ENCODE results near the gene DNAJB2. TPM values are rescaled to one million over a fixed set of nuclear protein-coding genes. Genes with fewer than 3 reads are reported as not detected.
A peak's percentile ranks its signal among the peaks of the same experiment; 100 is the strongest.

The DNAJB2 gene
- total and polyA plus RNA-seq, 2 of the 8 experiments (the other 6 are each of a cell fraction or from before 2014, with no cell fraction given) = 21.0 to 26.3 TPM

DNA sequence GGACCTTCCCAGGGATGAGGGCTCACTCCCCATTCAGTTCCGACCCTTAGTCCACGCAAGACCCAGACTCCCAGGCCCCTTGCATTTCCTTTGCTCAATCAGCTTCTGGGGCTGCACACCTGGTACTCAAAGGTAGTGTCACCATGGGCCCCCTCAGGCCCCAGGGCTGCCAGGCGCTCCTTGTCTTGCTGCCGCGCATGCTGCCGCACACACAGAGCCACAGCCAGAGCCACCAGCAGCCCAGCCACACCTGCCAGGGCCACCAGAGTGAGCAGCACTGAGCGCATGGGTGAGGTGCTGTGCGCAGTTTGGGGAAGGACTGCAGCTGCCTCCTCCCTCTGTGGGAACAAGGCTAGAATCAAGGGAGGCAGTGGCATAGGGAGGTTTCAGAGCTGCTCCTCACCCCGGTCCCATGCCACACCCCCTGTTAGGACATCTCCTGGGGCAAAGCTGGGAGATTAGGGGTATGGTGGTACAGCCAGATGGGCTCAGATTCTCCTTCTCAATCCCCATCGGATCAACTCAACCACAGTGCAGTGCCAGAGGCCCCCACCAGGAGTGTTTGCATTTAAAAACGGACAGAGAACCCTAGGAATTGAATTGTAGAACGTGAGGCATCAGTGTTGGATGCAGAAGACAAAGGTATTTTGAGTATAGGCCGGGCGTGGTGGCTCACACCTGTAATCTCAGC lies 18.7 kb downstream of the DNAJB2 start:
- DNase-seq (ENCODE audit: low read depth in 1 of 2, low spot score in 2 of 2) = no peak
- CTCF ChIA-PET (ENCODE audit: partially characterized antibody) = interaction anchor here (0.6 to 13.4 kb wide), 28 partner anchors 6 to 243 kb away, joined by 3 to 118 read pairs (median 5); partner anchors contain the start of genes ANKZF1, ATG9A, DNAJB2 and GLB1L

More for the DNA sequence above, 18.7 kb downstream of the DNAJB2 start:
- no peak overlapping the region for H3K56ac ChIP-seq (replicated peaks; ENCODE audit: insufficient read length, low read depth, low read length)
- no peak overlapping the region for H3K14ac ChIP-seq (ENCODE audit: insufficient read length)
- no peaks in the 10 kb centered on the region for H3K79me2 ChIP-seq (ENCODE audit: control insufficient read depth in 1 of 2, insufficient read depth in 2 of 2, low read length in 2 of 2)
- WGBS, 2 experiments (ENCODE audit: extremely low coverage in 1 of 2, insufficient coverage in 1 of 2, insufficient read length in 1 of 2, insufficient replicate concordance in 2 of 2, low coverage in 1 of 2, low lambda C conversion rate in 2 of 2, missing lambda C conversion rate in 1 of 2) = 86% methylated on average over 14 of the region's 14 CpGs; no CpG with 5 or more reads in 1 of the 2 experiments
- no peak overlapping the region for H2BK12ac ChIP-seq (ENCODE audit: low read depth, low read length)
- POLR2A ChIA-PET (ENCODE audit: partially characterized antibody) = interaction anchor here (2.1 to 3.7 kb wide), 2 partner anchors 11 to 79 kb away, joined by 6 to 19 read pairs; partner anchors contain the start of gene ABCB6
- no peak overlapping the region for H2AFZ ChIP-seq (ENCODE audit: low read length)
- H4K91ac ChIP-seq (replicated peaks; ENCODE audit: insufficient read length, low read length) = peak overlapping the region; percentile 40
- no peak overlapping the region for H2AK5ac ChIP-seq (ENCODE audit: low read depth, low read length)
- H4K20me1 ChIP-seq (replicated peaks in 1 of 2; ENCODE audit: control insufficient read depth in 1 of 2, insufficient read depth in 2 of 2, low read length in 2 of 2) = no peaks in the 10 kb centered on the region
- H3K9me3 ChIP-seq (ENCODE audit: insufficient read depth in 2 of 2, low read depth in 1 of 2, low read length in 1 of 2) = no peaks in the 10 kb centered on the region
- TF ChIP-seq, protein P1, sequence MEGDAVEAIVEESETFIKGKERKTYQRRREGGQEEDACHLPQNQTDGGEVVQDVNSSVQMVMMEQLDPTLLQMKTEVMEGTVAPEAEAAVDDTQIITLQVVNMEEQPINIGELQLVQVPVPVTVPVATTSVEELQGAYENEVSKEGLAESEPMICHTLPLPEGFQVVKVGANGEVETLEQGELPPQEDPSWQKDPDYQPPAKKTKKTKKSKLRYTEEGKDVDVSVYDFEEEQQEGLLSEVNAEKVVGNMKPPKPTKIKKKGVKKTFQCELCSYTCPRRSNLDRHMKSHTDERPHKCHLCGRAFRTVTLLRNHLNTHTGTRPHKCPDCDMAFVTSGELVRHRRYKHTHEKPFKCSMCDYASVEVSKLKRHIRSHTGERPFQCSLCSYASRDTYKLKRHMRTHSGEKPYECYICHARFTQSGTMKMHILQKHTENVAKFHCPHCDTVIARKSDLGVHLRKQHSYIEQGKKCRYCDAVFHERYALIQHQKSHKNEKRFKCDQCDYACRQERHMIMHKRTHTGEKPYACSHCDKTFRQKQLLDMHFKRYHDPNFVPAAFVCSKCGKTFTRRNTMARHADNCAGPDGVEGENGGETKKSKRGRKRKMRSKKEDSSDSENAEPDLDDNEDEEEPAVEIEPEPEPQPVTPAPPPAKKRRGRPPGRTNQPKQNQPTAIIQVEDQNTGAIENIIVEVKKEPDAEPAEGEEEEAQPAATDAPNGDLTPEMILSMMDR (IDR thresholded peaks at IDR 0.05; ENCODE audit: control extremely low read depth in 1 of 3, insufficient read depth in 1 of 3, low read depth in 1 of 3, low read length in 3 of 3) = peak in 1 of 3 experiments; percentile 5; a peak in 1 of 4 replicates
- TF ChIP-seq, protein P2, sequence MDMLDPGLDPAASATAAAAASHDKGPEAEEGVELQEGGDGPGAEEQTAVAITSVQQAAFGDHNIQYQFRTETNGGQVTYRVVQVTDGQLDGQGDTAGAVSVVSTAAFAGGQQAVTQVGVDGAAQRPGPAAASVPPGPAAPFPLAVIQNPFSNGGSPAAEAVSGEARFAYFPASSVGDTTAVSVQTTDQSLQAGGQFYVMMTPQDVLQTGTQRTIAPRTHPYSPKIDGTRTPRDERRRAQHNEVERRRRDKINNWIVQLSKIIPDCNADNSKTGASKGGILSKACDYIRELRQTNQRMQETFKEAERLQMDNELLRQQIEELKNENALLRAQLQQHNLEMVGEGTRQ (IDR thresholded peaks at IDR 0.05; ENCODE audit: low read length) = no peak
- H3K4me1 ChIP-seq (replicated peaks in 1 of 4; ENCODE audit: control insufficient read depth in 3 of 4, insufficient read depth in 4 of 4, low read length in 3 of 4) = peaks cover 0 to 8% (median 3%) of the 10 kb centered on the region in 4 experiments; a peak in 4 of 7 replicates
- H2BK5ac ChIP-seq (ENCODE audit: low read depth, low read length) = no peak overlapping the region
- FAIRE-seq = peak; percentile 13
- H2BK15ac ChIP-seq (ENCODE audit: low read length) = no peak overlapping the region
- no peak overlapping the region for H3K4ac ChIP-seq (replicated peaks; ENCODE audit: insufficient read length, low read depth, low read length)
- H3K36me3 ChIP-seq (ENCODE audit: control insufficient read depth in 2 of 4, insufficient read depth in 4 of 4, low read length in 3 of 4) = no peaks in the 10 kb centered on the region
- no peaks in the 10 kb centered on the region; the same call in 1 of the 2 replicates for H3K79me1 ChIP-seq (ENCODE audit: low read depth, low read length)
- no peak overlapping the region for H3K18ac ChIP-seq (ENCODE audit: extremely low read depth, low read length)
- H3K4me2 ChIP-seq (ENCODE audit: insufficient read depth in 1 of 2, low read depth in 2 of 2, low read length in 2 of 2) = no peak overlapping the region
- H3K27me3 ChIP-seq (replicated peaks in 1 of 4; ENCODE audit: control insufficient read depth in 3 of 4, extremely low read depth in 1 of 4, insufficient read depth in 3 of 4, low read length in 3 of 4) = peaks cover 0 to 36% (median 19%) of the 10 kb centered on the region in 4 experiments; a peak in 6 of 7 replicates
- H2BK120ac ChIP-seq (replicated peaks; ENCODE audit: low read depth, low read length) = no peak overlapping the region
- H3K27ac ChIP-seq (ENCODE audit: low read depth, low read length) = no peak overlapping the region
- H4K5ac ChIP-seq (ENCODE audit: insufficient read length, low read depth, low read length) = no peak overlapping the region
- no peak overlapping the region for H3K9ac ChIP-seq (replicated peaks in 1 of 4; ENCODE audit: extremely low read depth in 1 of 4, low read depth in 3 of 4, low read length in 3 of 4)
- no peak overlapping the region for H2BK20ac ChIP-seq (ENCODE audit: low read length)
- H4K8ac ChIP-seq (ENCODE audit: extremely low read depth, insufficient read depth, low read length) = no peak overlapping the region; the same call in 1 of the 2 replicates
- H3K23ac ChIP-seq (ENCODE audit: insufficient read length) = no peak overlapping the region
- H3K23me2 ChIP-seq (ENCODE audit: low read depth, low read length) = peaks cover 4% of the 10 kb centered on the region; the same call in 1 of the 2 replicates
- H3K4me3 ChIP-seq (ENCODE audit: extremely low read depth in 1 of 4, insufficient read depth in 2 of 4, low read depth in 3 of 4, low read length in 4 of 4) = no peak overlapping the region

Measured in H1 (cell line).